ENCODE data around the gene RASA3.
"Not testable (repeated sequence)": the region's sequence is repeated elsewhere in the genome, so short reads cannot be mapped to it uniquely, and the experiment has no call there.

The RASA3 gene

DNA sequence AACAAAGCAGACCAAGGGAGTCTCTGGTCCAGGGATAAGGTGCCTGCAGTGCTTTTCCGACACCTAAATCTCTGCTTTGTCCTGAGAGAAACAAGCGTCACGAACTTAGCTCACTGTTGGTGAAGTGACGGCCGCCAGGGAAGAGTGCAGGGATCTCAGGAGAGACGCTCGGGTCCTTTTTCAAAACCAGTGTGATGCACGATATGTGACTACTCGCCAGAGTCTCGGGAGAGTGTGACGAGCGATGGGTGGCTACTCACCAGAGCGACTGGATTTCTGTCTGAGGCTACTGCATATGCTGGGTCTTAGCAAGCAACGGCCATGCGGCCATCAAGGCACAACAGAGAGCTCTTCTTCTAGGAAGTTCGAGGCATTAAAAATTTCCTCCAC, 30.1 kb upstream of the RASA3 start:
- H3K4me3 ChIP-seq: peak overlapping the region; percentile 44
- no peak for DNase-seq (ENCODE audit: low spot score)
- TF ChIP-seq, protein P1, sequence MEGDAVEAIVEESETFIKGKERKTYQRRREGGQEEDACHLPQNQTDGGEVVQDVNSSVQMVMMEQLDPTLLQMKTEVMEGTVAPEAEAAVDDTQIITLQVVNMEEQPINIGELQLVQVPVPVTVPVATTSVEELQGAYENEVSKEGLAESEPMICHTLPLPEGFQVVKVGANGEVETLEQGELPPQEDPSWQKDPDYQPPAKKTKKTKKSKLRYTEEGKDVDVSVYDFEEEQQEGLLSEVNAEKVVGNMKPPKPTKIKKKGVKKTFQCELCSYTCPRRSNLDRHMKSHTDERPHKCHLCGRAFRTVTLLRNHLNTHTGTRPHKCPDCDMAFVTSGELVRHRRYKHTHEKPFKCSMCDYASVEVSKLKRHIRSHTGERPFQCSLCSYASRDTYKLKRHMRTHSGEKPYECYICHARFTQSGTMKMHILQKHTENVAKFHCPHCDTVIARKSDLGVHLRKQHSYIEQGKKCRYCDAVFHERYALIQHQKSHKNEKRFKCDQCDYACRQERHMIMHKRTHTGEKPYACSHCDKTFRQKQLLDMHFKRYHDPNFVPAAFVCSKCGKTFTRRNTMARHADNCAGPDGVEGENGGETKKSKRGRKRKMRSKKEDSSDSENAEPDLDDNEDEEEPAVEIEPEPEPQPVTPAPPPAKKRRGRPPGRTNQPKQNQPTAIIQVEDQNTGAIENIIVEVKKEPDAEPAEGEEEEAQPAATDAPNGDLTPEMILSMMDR (IDR thresholded peaks at IDR 0.05): no peak
- no peak overlapping the region for H3K27ac ChIP-seq

- TF ChIP-seq, protein P1 (IDR thresholded peaks at IDR 0.05): no peak
- Histone ChIP-seq H3K27ac (peak overlapping the region in 1 of 2 donors; percentile 12), H3K4me3 (peak overlapping the region; percentile 44)
- no peak for DNase-seq (ENCODE audit: low spot score)
Measured at GRCh38 chr13:114161644-114162532, 29.5 kb upstream of the RASA3 start.

- TF ChIP-seq, protein P1 (IDR thresholded peaks at IDR 0.05): no peak
- H3K4me3 ChIP-seq: no peak overlapping the region
- DNase-seq (ENCODE audit: low spot score): no peak
- H3K27ac ChIP-seq: no peak overlapping the region
Measured at GRCh38 chr13:114161028-114161556, 28.7 kb upstream of the RASA3 start.

GRCh38 chr13:114158869-114159666, 26.6 kb upstream of the RASA3 start:
- DNase-seq (ENCODE audit: low spot score); H3K4me3 ChIP-seq; H3K27ac ChIP-seq: not testable (repeated sequence)

GRCh38 chr13:114157869-114158495, 25.6 kb upstream of the RASA3 start:
- no peak for DNase-seq (ENCODE audit: low spot score)
- no peak overlapping the region for H3K27ac ChIP-seq
- no peak overlapping the region for H3K4me3 ChIP-seq
- TF ChIP-seq, protein P1 (IDR thresholded peaks at IDR 0.05): no peak

DNA sequence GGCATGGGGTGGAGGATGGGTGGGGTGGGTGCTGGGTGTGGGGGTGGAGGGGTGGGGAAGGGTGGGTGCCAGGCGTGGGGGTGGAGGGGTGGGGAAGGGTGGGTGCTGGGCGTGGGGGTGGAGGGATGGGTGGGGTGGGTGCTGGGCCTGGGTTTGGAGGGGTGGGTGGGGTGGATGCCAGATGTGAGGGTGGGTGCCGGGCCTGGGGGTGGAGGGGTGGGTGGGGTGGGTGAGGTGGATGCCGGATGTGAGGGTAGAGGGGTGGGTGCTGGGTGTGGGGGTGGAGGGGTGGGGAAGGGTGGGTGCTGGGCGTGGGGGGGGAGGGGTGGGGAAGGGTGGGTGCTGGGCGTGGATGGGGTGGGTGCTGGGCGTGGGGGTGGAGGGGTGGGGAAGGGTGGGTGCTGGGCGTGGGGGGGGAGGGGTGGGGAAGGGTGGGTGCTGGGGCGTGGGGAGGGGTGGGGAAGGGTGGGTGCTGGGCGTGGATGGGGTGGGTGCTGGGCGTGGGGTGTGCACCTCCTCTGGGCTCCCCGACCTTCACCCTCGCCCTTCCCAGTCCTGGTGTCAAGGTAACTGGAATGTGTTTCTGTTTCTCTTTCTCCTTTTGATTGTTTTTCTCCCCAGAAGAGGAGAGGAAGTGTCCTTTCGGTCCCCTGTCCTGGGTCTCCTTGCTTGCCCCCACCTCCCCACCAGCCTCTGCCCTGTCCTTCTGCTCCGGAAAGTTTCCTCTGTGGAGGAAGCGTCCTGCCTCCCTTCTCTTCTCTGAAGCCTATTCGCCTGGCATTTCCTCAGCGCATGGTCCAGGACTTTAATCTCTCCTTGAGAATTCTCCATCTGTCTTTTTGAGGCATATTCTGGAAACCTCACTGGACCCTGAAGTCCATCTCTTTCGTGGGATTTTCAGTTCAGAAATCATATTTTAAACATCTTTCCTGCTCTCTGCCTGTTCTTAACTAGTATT, 23.8 kb upstream of the RASA3 start:
- Histone ChIP-seq H3K4me3 (no peak overlapping the region), H3K27ac (no peak overlapping the region)
- TF ChIP-seq, protein P1 (IDR thresholded peaks at IDR 0.05): no peak
- DNase-seq (ENCODE audit: low spot score): no peak
